Sigmoid colon (tissue), 4 donors: ENCODE data around the gene NUMBL.

Experiments
- CTCF ChIP-seq, 4 experiments: fragments of 450-650 bp in 3 of 4; fragments of 200-600 bp in 1 of 4; IDR thresholded peaks; one replicate each; pipeline ENCODE4 v1.5.1; 2016 to 2019; ENCODE audit warnings: antibody characterized with exemption in 4 of 4, mild to moderate bottlenecking in 3 of 4, moderate library complexity in 2 of 4
- EP300 ChIP-seq, 4 donors: sonication (generic); formaldehyde crosslinking; IDR thresholded peaks; one replicate each; pipeline ENCODE4 v1.6.1; 2017; ENCODE audit warnings: antibody characterized with exemption in 4 of 4
- POLR2AphosphoS5 ChIP-seq, 4 donors: sonication (generic); formaldehyde crosslinking; IDR thresholded peaks; one replicate each; pipeline ENCODE4 v1.6.1; 2017; ENCODE audit warnings: antibody characterized with exemption in 4 of 4

- no peak for TF ChIP-seq CTCF (IDR thresholded peaks at IDR 0.05)
- no peak for TF ChIP-seq EP300 (IDR thresholded peaks at IDR 0.05)
- TF ChIP-seq POLR2AphosphoS5 (IDR thresholded peaks at IDR 0.05): peak in 1 of 4 donors; percentile 20
Measured at GRCh38 chr19:40630571-40631160, 59.8 kb downstream of the NUMBL start.
